ENCODE data around the gene VIM.

GRCh38 chr10:17202506-17202905 lies 25.5 kb upstream of the VIM start:
- TF ChIP-seq POLR2AphosphoS5 (IDR thresholded peaks at IDR 0.05) (no peak), CTCF (IDR thresholded peaks at IDR 0.05) (no peak), POLR2A (IDR thresholded peaks at IDR 0.05) (no peak), EP300 (IDR thresholded peaks at IDR 0.05) (no peak)

Measured in upper lobe of left lung (tissue), 4 donors.